OCI-LY3 (cell line): ENCODE results near the gene ALG2.

Experiments used
- H2AFZ ChIP-seq: fragments of 200-600, 300-600 bp; shearing (Covaris generic); 2 replicates; pipeline ENCODE4 v1.6.0; 2014; ENCODE audit warnings: antibody characterized with exemption, low read depth, low read length
- H3K27ac ChIP-seq: fragments of 200-600, 300-600 bp; sonication (generic); 2 replicates; pipeline ENCODE4 v1.5.1; 2014; ENCODE audit warnings: mild to moderate bottlenecking, low read length, moderate library complexity, mixed read lengths
- H3K27me3 ChIP-seq: fragments of 200-600, 300-600 bp; sonication (generic); 2 replicates; pipeline ENCODE4 v1.6.1; 2014; ENCODE audit warnings: low read depth, low read length, mixed read lengths
- H3K36me3 ChIP-seq: fragments of 200-600, 300-600 bp; sonication (generic); replicated peaks from 2 replicates; pipeline ENCODE3; 2014; ENCODE audit warnings: low read depth, low read length, mixed read lengths
- H3K4me1 ChIP-seq: fragments of 300-600, 200-600 bp; sonication (generic); 2 replicates; pipeline ENCODE4 v1.6.1; 2014; ENCODE audit warnings: low read length, mixed read lengths
- H3K4me2 ChIP-seq: fragments of 200-600, 300-600 bp; sonication (generic); 2 replicates; pipeline ENCODE4 v1.6.1; 2014; ENCODE audit warnings: low read length, mixed read lengths
- H3K4me3 ChIP-seq: fragments of 300-600, 200-600 bp; sonication (generic); 2 replicates; pipeline ENCODE4 v1.5.1; 2014; ENCODE audit warnings: antibody characterized with exemption, mild to moderate bottlenecking, low read length, moderate library complexity
- H3K79me2 ChIP-seq: fragments of 300-600, 200-600 bp; shearing (Covaris generic); 2 replicates; pipeline ENCODE4 v1.6.1; 2014; ENCODE audit warnings: mild to moderate bottlenecking, low read length, mixed read lengths
- H3K9ac ChIP-seq: fragments of 300-600, 200-600 bp; shearing (Covaris generic); 2 replicates; pipeline ENCODE4 v1.6.0; 2014; ENCODE audit warnings: mild to moderate bottlenecking, low read length, moderate library complexity
- H3K9me3 ChIP-seq: fragments of 200-600, 300-600 bp; shearing (Covaris generic); 2 replicates; pipeline ENCODE4 v1.6.1; 2014; ENCODE audit warnings: low read length, mixed read lengths; ENCODE audit not compliant: insufficient read depth
- H4K20me1 ChIP-seq: fragments of 200-600, 300-600 bp; sonication (generic); 2 replicates; pipeline ENCODE4 v1.6.1; 2016; ENCODE audit warnings: low read length, mixed read lengths; ENCODE audit not compliant: insufficient read depth
- EZH2phosphoT487 ChIP-seq: fragments of 200-600 bp; shearing (Covaris generic); IDR thresholded peaks from 2 replicates; pipeline ENCODE4 v1.6.1; 2018; ENCODE audit warnings: antibody characterized with exemption, mixed run types, low read depth
- TF ChIP-seq, protein P1 (sequence below): fragments of 200-600, 300-600 bp; sonication (generic); IDR thresholded peaks from 2 replicates; pipeline ENCODE4 v1.5.1; 2014; ENCODE audit warnings: antibody characterized with exemption, low read length, low read depth

The ALG2 gene

GRCh38 chr9:99237356-99237755 lies 15.6 kb upstream of the ALG2 start:
- H3K27me3 ChIP-seq = no peaks in the 10 kb centered on the region
- H4K20me1 ChIP-seq = no peaks in the 10 kb centered on the region
- H3K9me3 ChIP-seq = peaks cover 8% of the 10 kb centered on the region
- peaks cover 38% of the 10 kb centered on the region for H3K79me2 ChIP-seq
- no peak for TF ChIP-seq EZH2phosphoT487
- TF ChIP-seq, protein P1, sequence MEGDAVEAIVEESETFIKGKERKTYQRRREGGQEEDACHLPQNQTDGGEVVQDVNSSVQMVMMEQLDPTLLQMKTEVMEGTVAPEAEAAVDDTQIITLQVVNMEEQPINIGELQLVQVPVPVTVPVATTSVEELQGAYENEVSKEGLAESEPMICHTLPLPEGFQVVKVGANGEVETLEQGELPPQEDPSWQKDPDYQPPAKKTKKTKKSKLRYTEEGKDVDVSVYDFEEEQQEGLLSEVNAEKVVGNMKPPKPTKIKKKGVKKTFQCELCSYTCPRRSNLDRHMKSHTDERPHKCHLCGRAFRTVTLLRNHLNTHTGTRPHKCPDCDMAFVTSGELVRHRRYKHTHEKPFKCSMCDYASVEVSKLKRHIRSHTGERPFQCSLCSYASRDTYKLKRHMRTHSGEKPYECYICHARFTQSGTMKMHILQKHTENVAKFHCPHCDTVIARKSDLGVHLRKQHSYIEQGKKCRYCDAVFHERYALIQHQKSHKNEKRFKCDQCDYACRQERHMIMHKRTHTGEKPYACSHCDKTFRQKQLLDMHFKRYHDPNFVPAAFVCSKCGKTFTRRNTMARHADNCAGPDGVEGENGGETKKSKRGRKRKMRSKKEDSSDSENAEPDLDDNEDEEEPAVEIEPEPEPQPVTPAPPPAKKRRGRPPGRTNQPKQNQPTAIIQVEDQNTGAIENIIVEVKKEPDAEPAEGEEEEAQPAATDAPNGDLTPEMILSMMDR = no peak
- H3K4me2 ChIP-seq = peak overlapping the region; percentile 59
- peaks cover 63% of the 10 kb centered on the region for H3K4me1 ChIP-seq
- H3K4me3 ChIP-seq = peak overlapping the region; percentile 36; the same call in 1 of the 2 replicates
- H3K27ac ChIP-seq = peak overlapping the region; percentile 96
- H2AFZ ChIP-seq = no peak overlapping the region
- H3K36me3 ChIP-seq = peaks cover 66% of the 10 kb centered on the region
- H3K9ac ChIP-seq = peak overlapping the region; percentile 70; the same call in 1 of the 2 replicates

DNA sequence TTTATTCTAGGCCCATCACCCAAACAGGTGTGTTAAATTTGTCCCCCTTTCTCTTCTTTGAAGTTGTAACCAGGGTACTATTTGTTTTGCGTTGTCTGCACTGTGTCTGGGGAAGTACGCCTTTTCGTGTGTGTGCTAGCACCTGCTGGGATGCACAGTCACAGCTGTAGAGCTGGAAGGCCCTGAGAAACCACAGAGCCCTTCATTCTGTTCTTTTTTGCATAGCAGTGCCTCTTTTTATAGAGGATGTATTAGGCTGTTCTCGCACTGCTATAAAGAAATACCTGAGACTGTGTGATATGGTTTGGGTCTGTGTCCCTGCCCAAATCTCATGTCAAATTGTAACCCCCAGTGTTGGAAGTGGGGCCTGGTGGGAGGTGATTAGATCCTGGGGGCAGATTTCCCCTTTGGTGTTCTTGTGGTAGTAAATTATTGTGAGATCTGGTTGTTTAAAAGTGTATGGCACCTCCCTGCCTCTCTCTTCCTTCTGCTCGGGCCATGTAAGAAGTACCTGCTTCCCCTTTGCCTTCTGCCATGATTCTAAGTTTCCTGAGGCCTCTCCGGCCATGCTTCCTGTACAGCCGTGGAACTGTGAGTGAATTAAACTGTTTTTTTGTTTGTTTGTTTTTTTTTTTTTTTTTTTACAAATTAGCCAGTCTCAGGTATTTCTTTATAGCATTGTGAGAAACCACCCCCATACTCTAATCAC lies 14.3 kb upstream of the ALG2 start:
- H3K4me3 ChIP-seq = peak overlapping the region; percentile 36
- H3K9me3 ChIP-seq = peaks cover 8% of the 10 kb centered on the region
- no peaks in the 10 kb centered on the region for H3K27me3 ChIP-seq
- peaks cover 74% of the 10 kb centered on the region for H3K36me3 ChIP-seq
- H3K79me2 ChIP-seq = peaks cover 47% of the 10 kb centered on the region
- peak overlapping the region; percentile 70 for H3K9ac ChIP-seq
- peaks cover 76% of the 10 kb centered on the region for H3K4me1 ChIP-seq
- TF ChIP-seq EZH2phosphoT487 = no peak
- TF ChIP-seq, protein P1 = no peak
- H3K4me2 ChIP-seq = peak overlapping the region; percentile 59
- H3K27ac ChIP-seq = peak overlapping the region; percentile 96
- H2AFZ ChIP-seq = no peak overlapping the region
- no peaks in the 10 kb centered on the region for H4K20me1 ChIP-seq

GRCh38 chr9:99235069-99235468 lies 13.3 kb upstream of the ALG2 start:
- Histone ChIP-seq H4K20me1 (no peaks in the 10 kb centered on the region), H3K4me3 (peak overlapping the region; percentile 20; the same call in 1 of the 2 replicates), H3K27ac (peak overlapping the region; percentile 96), H3K4me2 (peak overlapping the region; percentile 59), H3K4me1 (peaks cover 85% of the 10 kb centered on the region), H3K36me3 (peaks cover 75% of the 10 kb centered on the region), H3K79me2 (peaks cover 57% of the 10 kb centered on the region), H2AFZ (no peak overlapping the region), H3K9ac (peak overlapping the region; percentile 61), H3K9me3 (peaks cover 8% of the 10 kb centered on the region), H3K27me3 (no peaks in the 10 kb centered on the region)
- TF ChIP-seq, protein P1 = no peak
- no peak for TF ChIP-seq EZH2phosphoT487

DNA sequence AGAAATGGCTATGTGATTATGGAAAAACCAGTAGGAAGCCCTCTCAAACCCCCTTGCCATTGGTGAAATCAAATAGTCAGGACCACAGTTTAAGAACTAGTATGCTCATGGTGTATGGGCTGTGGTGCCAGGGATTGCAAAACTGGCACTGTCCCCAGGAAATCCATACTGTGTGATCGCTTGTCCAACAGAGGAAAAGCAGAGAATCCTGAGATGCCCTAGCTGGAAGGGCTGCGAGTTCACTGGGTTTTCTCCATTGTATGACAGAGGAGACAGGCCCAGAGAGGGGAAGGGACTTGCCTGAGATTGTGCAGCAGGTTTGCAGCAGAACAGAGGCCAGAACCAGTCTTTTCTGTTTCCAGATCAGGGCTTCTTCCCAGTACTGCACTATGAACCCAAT lies 12.9 kb upstream of the ALG2 start:
- H3K9me3 ChIP-seq = peaks cover 8% of the 10 kb centered on the region
- no peaks in the 10 kb centered on the region for H3K27me3 ChIP-seq
- no peaks in the 10 kb centered on the region for H4K20me1 ChIP-seq
- peak overlapping the region; percentile 61 for H3K9ac ChIP-seq
- peak overlapping the region; percentile 96 for H3K27ac ChIP-seq
- H3K4me3 ChIP-seq = no peak overlapping the region
- TF ChIP-seq EZH2phosphoT487 = no peak
- TF ChIP-seq, protein P1 = no peak
- peaks cover 60% of the 10 kb centered on the region for H3K79me2 ChIP-seq
- H2AFZ ChIP-seq = no peak overlapping the region
- H3K4me1 ChIP-seq = peaks cover 82% of the 10 kb centered on the region
- H3K4me2 ChIP-seq = peak overlapping the region; percentile 59
- H3K36me3 ChIP-seq = peaks cover 73% of the 10 kb centered on the region
